K562 (cell line): ENCODE measurements around the gene CTIF. TPM values are rescaled to one million over a fixed set of nuclear protein-coding genes. Genes with fewer than 3 reads are reported as not detected.

Experiments used
- ARNT ChIP-seq, 2 experiments: fragments of 450-650 bp; IDR thresholded peaks; 2 replicates each; pipeline ENCODE4 v1.6.1; 2016; ENCODE audit warnings: mild to moderate bottlenecking in 1 of 2
- CTCFL ChIP-seq: IDR thresholded peaks from 2 replicates; pipeline ENCODE4 v1.6.1; 2011; ENCODE audit warnings: borderline replicate concordance, low read depth, mild to moderate bottlenecking, moderate library complexity, low read length; ENCODE audit not compliant: insufficient read depth, poor library complexity, severe bottlenecking
- E2F5 ChIP-seq: sonication (generic); formaldehyde crosslinking; IDR thresholded peaks from 2 replicates; pipeline ENCODE4 v1.8.0; 2022; ENCODE audit warnings: mild to moderate bottlenecking, missing genetic modification reagents
- FUS ChIP-seq: fragments of 200-400 bp; formaldehyde crosslinking; optimal IDR thresholded peaks from 2 replicates; pipeline ENCODE3; 2017; ENCODE audit warnings: low read depth, low read length
- GTF2E2 ChIP-seq: fragments of 200-800 bp; sonication (Bioruptor generic); IDR thresholded peaks from 2 replicates; pipeline ENCODE4 v1.6.1; 2016; ENCODE audit warnings: missing genetic modification characterization, missing compliant biosample characterization
- GTF2F1 ChIP-seq: IDR thresholded peaks from 2 replicates; pipeline ENCODE4 v1.6.1; 2011; ENCODE audit warnings: low read depth, low read length, improper control_type of control experiment
- HEY1 ChIP-seq: fragments of 250-450 bp; sonication (Bioruptor Pico); IDR thresholded peaks from 2 replicates; pipeline ENCODE4 v1.5.0; 2020; ENCODE audit warnings: mild to moderate bottlenecking, moderate library complexity, borderline replicate concordance
- HMGN3 ChIP-seq: IDR thresholded peaks from 2 replicates; pipeline ENCODE4 v1.6.1; 2011; ENCODE audit warnings: borderline replicate concordance, low read depth, mild to moderate bottlenecking, mixed read lengths, low read length; ENCODE audit not compliant: insufficient read length; ENCODE audit errors: extremely low read depth
- MED1 ChIP-seq: sonication (generic); formaldehyde crosslinking; IDR thresholded peaks from 2 replicates; pipeline ENCODE4 v1.8.1; 2023; ENCODE audit warnings: missing genetic modification reagents, borderline replicate concordance
- MEF2D ChIP-seq: conservative IDR thresholded peaks from 2 replicates; pipeline ENCODE4 v1.6.1; 2016; ENCODE audit warnings: low read depth, missing genetic modification characterization, missing compliant biosample characterization
- MYBL2 ChIP-seq, 2 experiments: fragments of 450-650 bp in 1 of 2; sonication (generic) in 1 of 2; formaldehyde crosslinking in 1 of 2; IDR thresholded peaks; 2 replicates each; pipeline versions ENCODE4 v1.6.1 to v1.8.1; 2017 to 2022; ENCODE audit warnings: borderline replicate concordance in 1 of 2, inconsistent platforms in 1 of 2, low read depth in 1 of 2, mild to moderate bottlenecking in 1 of 2, missing genetic modification reagents in 1 of 2, moderate library complexity in 1 of 2
- MYC ChIP-seq, 2 experiments: fragments of 250-450 bp in 1 of 2; sonication (Bioruptor Pico) in 1 of 2; IDR thresholded peaks; 2 replicates each; pipeline versions ENCODE4 v1.5.1 to v1.6.1; 2012 to 2021; ENCODE audit warnings: low read depth in 2 of 2, borderline replicate concordance in 1 of 2, improper control_type of control experiment in 1 of 2, low read length in 1 of 2, mild to moderate bottlenecking in 1 of 2, moderate library complexity in 1 of 2
- NFXL1 ChIP-seq: fragments of 450-650 bp; formaldehyde crosslinking; IDR thresholded peaks from 2 replicates; pipeline ENCODE4 v1.4.0; 2021; ENCODE audit warnings: mild to moderate bottlenecking
- POLR2AphosphoS5 ChIP-seq: IDR thresholded peaks from 2 replicates; pipeline ENCODE4 v1.6.1; 2011; ENCODE audit warnings: mild to moderate bottlenecking, low read depth, low read length, moderate library complexity; ENCODE audit not compliant: control insufficient read depth, insufficient read depth
- PTTG1 ChIP-seq: fragments of 450-650 bp; IDR thresholded peaks from 2 replicates; pipeline ENCODE4 v1.6.1; 2016; ENCODE audit warnings: low read depth, mild to moderate bottlenecking, missing genetic modification characterization, missing compliant biosample characterization
- PURB ChIP-seq: sonication (generic); formaldehyde crosslinking; IDR thresholded peaks from 2 replicates; pipeline ENCODE4 v1.9.0; 2021; ENCODE audit warnings: low read depth, mild to moderate bottlenecking, missing genetic modification reagents
- SMARCA5 ChIP-seq: fragments of 450-650 bp; IDR thresholded peaks from 2 replicates; pipeline ENCODE4 v1.6.1; 2016
- TAF15 ChIP-seq: fragments of 200-400 bp; formaldehyde crosslinking; IDR thresholded peaks from 2 replicates; pipeline ENCODE4 v1.6.1; 2017; ENCODE audit warnings: mild to moderate bottlenecking, low read depth, low read length, moderate library complexity
- TRIM24 ChIP-seq, 2 experiments: fragments of 450-650 bp; IDR thresholded peaks; 2 replicates each; pipeline ENCODE4 v1.6.1; 2016
- TSHZ1 ChIP-seq: fragments of 250-450 bp; sonication (Bioruptor Pico); IDR thresholded peaks from 2 replicates; pipeline ENCODE4 v1.4.0; 2020; ENCODE audit warnings: mild to moderate bottlenecking, moderate library complexity
- ZEB2 ChIP-seq: fragments of 450-650 bp; IDR thresholded peaks from 2 replicates; pipeline ENCODE4 v1.6.1; 2016
- ZNF586 ChIP-seq: fragments of 450-650 bp; formaldehyde crosslinking; conservative IDR thresholded peaks from 2 replicates; pipeline ENCODE4 v1.4.0; 2020; ENCODE audit warnings: mild to moderate bottlenecking, moderate library complexity
- ZNF717 ChIP-seq: fragments of 250-450 bp; sonication (Bioruptor Pico); IDR thresholded peaks from 2 replicates; pipeline ENCODE4 v1.5.0; 2021
- polyA plus RNA-seq, 8 experiments: library from polyadenylated mRNA; depleted of rRNA in 4 of 8; stranded (reverse) in 5 of 8; unstranded in 3 of 8; fragments of >200 nt; fragmentation: Nextera tagmentation in 2 of 8; fragmentation: Illumina TruSeq in 1 of 8; extraction: Ambion mirVana in 2 of 8; extraction: Trizol in 1 of 8; gene quantifications; 2 replicates each; pipeline versions ENCODE4 v1.2.1 to v1.2.3, GENCODE V29; 2011 to 2014; ENCODE audit warnings: inconsistent platforms in 1 of 8, missing spikeins in 1 of 8
- total RNA-seq, 7 experiments: library from RNA; depleted of rRNA in 6 of 7; stranded (reverse); fragments of >200 nt in 6 of 7; fragmentation: Illumina TruSeq in 2 of 7; extraction: Trizol in 2 of 7; gene quantifications; 2 replicates each; pipeline versions ENCODE4 v1.2.1 to v1.2.3, GENCODE V29; 2011 to 2021; ENCODE audit warnings: low replicate concordance in 1 of 7

CTIF gene
- total and polyA plus RNA-seq, 9 of the 15 experiments (the other 6 are each of a cell fraction or from before 2014, with no cell fraction given): 0.17 to 11.5 (median 2.2) TPM

- TF ChIP-seq MED1 (CRISPR knock-in tag) (no peak), NFXL1 (no peak), ZEB2 (no peak), FUS (no peak), GTF2F1 (no peak), TAF15 (no peak), TRIM24 (IDR thresholded peaks at IDR 0.05) (no peak), ARNT (IDR thresholded peaks at IDR 0.05) (no peak), MYBL2 (IDR thresholded peaks at IDR 0.05; ENCODE audit: low read depth) (no peak), MYBL2 (CRISPR knock-in tag; IDR thresholded peaks at IDR 0.05; ENCODE audit: borderline replicate concordance) (no peak), TSHZ1 (no peak), ZNF586 (CRISPR knock-in tag) (no peak), POLR2AphosphoS5 (no peak), PTTG1 (no peak), HMGN3 (no peak), MYC (IDR thresholded peaks at IDR 0.05; ENCODE audit: low read depth, low read length) (no peak), MYC (CRISPR knock-in tag; IDR thresholded peaks at IDR 0.05; ENCODE audit: borderline replicate concordance, low read depth) (no peak), GTF2E2 (no peak), CTCFL (no peak), MEF2D (tag) (no peak), ZNF717 (no peak), SMARCA5 (peak; percentile 67; the same call in 1 of the 2 replicates), HEY1 (CRISPR knock-in tag) (no peak), E2F5 (no peak), PURB (CRISPR knock-in tag) (no peak)
Observed at GRCh38 chr18:48834413-48835031, 295.7 kb downstream of the CTIF start (continued).
